Smooth muscle cell (in vitro differentiated cells): Measurements from ENCODE around the gene KNTC1. TPM values are rescaled to one million over a fixed set of nuclear protein-coding genes. Genes with fewer than 3 reads are reported as not detected.

Experiments
- polyA plus RNA-seq: library from polyadenylated mRNA; unstranded; fragments of >200 nt; fragmentation: Nextera tagmentation; extraction: Ambion mirVana; gene quantifications from 2 replicates; pipeline ENCODE4 v1.2.1, GENCODE V29; 2016
- small RNA-seq: library from RNA; depleted of rRNA; stranded (forward); fragments of <200 nt; gene quantifications from one replicate; pipeline ENCODE3, GENCODE V24; 2014
- total RNA-seq: library from RNA; depleted of rRNA; stranded (reverse); fragments of >200 nt; gene quantifications from 2 replicates; pipeline ENCODE4 v1.2.3, GENCODE V29; 2014

KNTC1 gene
- total and polyA plus RNA-seq, 2 experiments from 2014 or later: 9.1 to 22.7 TPM

Small RNA genes within 50 kb of the gene (small RNA-seq; reads per million reads assigned to genes)
- not detected for gene AC026333.1
- not detected for gene RF00411

Other genes starting within 250 kb of the KNTC1 start
- gene CLIP1, start 104.6 kb upstream of the KNTC1 start, total RNA-seq: 40.4 and 42.2 TPM in 2 replicates
- gene CLIP1, start 104.6 kb upstream of the KNTC1 start, polyA plus RNA-seq: 15.3 and 24.0 TPM in 2 replicates
- 19.5 and 20.6 TPM in 2 replicates for gene ZCCHC8, start 26.3 kb upstream of the KNTC1 start, total RNA-seq
- gene ZCCHC8, start 26.3 kb upstream of the KNTC1 start, polyA plus RNA-seq: 8.8 and 13.9 TPM in 2 replicates
- gene RSRC2, start 313 bp upstream of the KNTC1 start, total RNA-seq: 108 and 118 TPM in 2 replicates
- 60.9 and 65.9 TPM in 2 replicates for gene RSRC2, start 313 bp upstream of the KNTC1 start, polyA plus RNA-seq
- gene HCAR2, start 176.1 kb downstream of the KNTC1 start, total RNA-seq: 0.85 and 2.0 TPM in 2 replicates
- 0.63 and 1.8 TPM in 2 replicates for gene HCAR2, start 176.1 kb downstream of the KNTC1 start, polyA plus RNA-seq
- not detected in 2 replicates for gene HCAR3, start 189.6 kb downstream of the KNTC1 start, total RNA-seq
- 0.26 and 0.43 TPM in 2 replicates for gene HCAR3, start 189.6 kb downstream of the KNTC1 start, polyA plus RNA-seq
- gene HCAR1, start 203.6 kb downstream of the KNTC1 start, total RNA-seq: not detected in 2 replicates
- gene HCAR1, start 203.6 kb downstream of the KNTC1 start, polyA plus RNA-seq: not detected in 2 replicates
- gene DENR, start 225.6 kb downstream of the KNTC1 start, total RNA-seq: 32.5 and 36.3 TPM in 2 replicates
- 49.7 and 55.5 TPM in 2 replicates for gene DENR, start 225.6 kb downstream of the KNTC1 start, polyA plus RNA-seq
- 0.94 and 2.5 TPM in 2 replicates for gene CCDC62, start 247.3 kb downstream of the KNTC1 start, total RNA-seq
- gene CCDC62, start 247.3 kb downstream of the KNTC1 start, polyA plus RNA-seq: 0.17 and 0.34 TPM in 2 replicates